ENCODE results near the gene BCL2.

- TF ChIP-seq POLR2AphosphoS5 (IDR thresholded peaks at IDR 0.05) (no peak), EP300 (IDR thresholded peaks at IDR 0.05) (no peak)
Observed at GRCh38 chr18:63255435-63255834, 64.1 kb downstream of the BCL2 start.

Data from sigmoid colon (tissue), 4 donors.